GM19240 (cell line): ENCODE results near the gene ATP6V0B.
A peak's percentile ranks its signal among the peaks of the same experiment; 100 is the strongest.

Experiments used
- DNase-seq: peaks from one replicate; pipeline ENCODE4 v3.0.0; 2011; ENCODE audit warnings: low spot score; ENCODE audit not compliant: insufficient read length

The ATP6V0B gene

DNA sequence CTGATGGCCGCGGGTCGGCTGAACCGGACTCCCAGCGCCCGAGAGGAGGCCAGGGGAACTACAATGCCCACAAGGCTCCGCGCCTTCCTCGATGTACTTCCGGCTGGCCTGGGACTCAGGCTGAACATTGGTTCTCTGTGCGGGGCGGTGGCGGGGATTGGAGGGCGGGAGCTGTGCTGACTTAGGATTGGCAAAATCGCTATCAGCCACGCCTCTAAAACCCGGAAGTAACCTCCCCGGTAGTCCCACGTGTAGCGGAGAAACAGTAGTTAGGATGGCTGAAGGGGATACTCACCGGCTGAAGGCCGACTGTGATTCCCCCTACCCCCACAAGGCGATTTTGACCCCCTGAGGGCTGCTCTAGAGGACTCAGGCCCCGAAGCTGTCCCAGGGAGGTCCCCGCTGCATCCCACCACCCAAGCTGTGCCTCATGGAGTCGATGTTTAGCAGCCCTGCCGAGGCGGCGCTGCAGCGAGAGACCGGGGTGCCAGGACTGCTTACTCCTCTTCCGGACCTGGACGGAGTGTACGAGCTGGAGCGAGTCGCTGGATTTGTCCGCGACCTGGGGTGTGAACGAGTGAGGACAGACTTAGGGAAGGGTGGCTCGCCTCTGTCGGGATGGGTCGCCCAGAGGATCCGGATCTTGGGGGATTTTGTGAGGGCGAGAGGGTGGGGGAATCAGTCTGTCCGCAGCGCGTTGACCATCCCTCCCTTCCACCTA lies 4.9 kb upstream of the ATP6V0B start, which contains the start of gene DPH2:
Gene DPH2 (plus strand): TSS at position 265 of the 721 bp plus-strand sequence. CDS start 166 bp downstream, at position 431.
- DNase-seq: peak; percentile 100

- no peak for DNase-seq
Measured at GRCh38 chr1:43970502-43970901, 4.3 kb upstream of the ATP6V0B start.

- DNase-seq: no peak
Measured at GRCh38 chr1:43970911-43971310, 3.8 kb upstream of the ATP6V0B start.

GRCh38 chr1:43971336-43971980 lies 3.3 kb upstream of the ATP6V0B start:
- DNase-seq: no peak

GRCh38 chr1:43973981-43974442 lies 748 bp upstream of the ATP6V0B start:
- no peak for DNase-seq

DNA sequence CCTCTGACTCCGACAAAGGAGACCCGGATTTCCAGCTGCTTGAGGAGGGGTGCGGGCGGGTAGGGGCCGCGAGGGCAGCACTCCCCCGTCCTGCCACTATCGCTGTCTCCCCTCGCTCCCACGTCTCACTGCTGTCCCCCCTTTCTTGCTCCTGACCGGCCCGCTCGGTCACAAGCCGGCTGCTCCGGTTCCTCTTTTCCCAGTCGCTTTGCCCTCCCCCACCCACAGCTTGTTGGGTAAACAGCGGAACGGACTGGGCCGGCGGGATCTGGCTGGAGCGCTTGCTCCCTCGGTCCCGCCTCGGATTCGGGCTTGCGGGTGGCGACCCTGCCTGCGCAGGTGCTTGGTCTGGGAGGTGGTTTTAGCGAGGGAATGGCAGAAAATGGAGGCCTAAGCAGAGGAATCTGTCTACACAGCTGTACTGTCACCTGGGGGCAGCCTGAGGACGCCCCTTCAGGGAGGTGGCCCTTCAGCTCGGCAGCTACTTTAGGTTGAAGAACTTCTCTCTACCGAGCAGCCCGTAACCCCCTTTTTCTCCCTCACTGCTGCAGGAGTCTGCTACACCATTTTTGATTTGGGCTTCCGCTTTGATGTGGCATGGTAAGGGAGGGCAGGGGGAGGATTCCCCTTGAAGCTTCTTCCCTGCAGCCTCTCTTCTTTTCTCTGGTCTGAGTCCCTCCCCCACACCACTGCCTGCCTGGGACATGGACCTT lies 645 bp downstream of the ATP6V0B start:
- DNase-seq: no peak

- no peak for DNase-seq
Measured at GRCh38 chr1:43976045-43976444, 1.3 kb downstream of the ATP6V0B start.

GRCh38 chr1:43976890-43977289 lies 2.1 kb downstream of the ATP6V0B start:
- no peak for DNase-seq

- no peak for DNase-seq
Measured at GRCh38 chr1:43977376-43978263, 2.9 kb downstream of the ATP6V0B start.

- no peak for DNase-seq
Measured at GRCh38 chr1:43978264-43978550, 3.4 kb downstream of the ATP6V0B start.

DNA sequence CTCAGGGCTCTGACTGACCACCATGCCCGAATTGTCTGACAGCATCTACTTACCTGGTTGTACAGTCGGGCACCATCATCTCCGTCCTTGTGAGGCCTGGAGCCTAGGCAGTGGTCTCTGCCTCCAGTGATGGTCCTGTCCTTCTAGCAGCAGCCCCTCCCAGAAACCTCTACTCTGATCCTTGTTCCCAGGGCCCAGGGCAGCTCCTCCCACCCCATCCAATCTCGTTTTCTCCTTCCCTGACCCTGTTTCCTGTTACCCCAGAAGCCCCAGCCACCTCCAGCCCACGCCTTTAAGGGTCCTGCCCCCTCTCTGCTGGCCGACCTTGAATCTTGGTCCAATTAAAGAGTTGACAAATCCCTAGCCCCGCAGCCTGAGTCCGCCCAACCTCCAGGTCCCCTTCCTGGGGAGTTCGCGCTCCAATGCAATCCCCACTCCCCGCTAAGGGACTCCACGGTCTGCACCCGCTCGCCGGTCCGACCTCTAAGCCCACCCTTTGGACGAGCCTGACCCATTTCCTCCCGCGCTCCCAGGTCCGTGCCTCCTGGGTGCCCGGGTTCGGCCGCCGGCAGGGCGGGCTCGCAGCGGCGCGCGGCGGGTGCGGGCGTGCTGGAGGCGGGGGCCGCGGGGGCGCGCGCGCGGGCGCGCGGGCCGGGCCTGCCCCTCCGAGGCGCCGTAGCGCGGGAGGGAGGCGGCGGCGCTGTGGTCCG lies 3.9 kb downstream of the ATP6V0B start, which contains the start of gene B4GALT2:
Gene B4GALT2 (plus strand): TSS at position 660 of the 710 bp plus-strand sequence. CDS start 1,951 bp downstream, outside the sequence.
- DNase-seq: peak; percentile 73

- no peak for DNase-seq
Measured at GRCh38 chr1:43979261-43979527, 4.4 kb downstream of the ATP6V0B start.

GRCh38 chr1:43979528-43980254 lies 4.9 kb downstream of the ATP6V0B start:
- no peak for DNase-seq

- no peak for DNase-seq
Measured at GRCh38 chr1:43980255-43981134, 5.7 kb downstream of the ATP6V0B start.

GRCh38 chr1:43981135-43981491 lies 6.4 kb downstream of the ATP6V0B start:
- no peak for DNase-seq

GRCh38 chr1:43981636-43982035 lies 6.9 kb downstream of the ATP6V0B start:
- DNase-seq: no peak

DNA sequence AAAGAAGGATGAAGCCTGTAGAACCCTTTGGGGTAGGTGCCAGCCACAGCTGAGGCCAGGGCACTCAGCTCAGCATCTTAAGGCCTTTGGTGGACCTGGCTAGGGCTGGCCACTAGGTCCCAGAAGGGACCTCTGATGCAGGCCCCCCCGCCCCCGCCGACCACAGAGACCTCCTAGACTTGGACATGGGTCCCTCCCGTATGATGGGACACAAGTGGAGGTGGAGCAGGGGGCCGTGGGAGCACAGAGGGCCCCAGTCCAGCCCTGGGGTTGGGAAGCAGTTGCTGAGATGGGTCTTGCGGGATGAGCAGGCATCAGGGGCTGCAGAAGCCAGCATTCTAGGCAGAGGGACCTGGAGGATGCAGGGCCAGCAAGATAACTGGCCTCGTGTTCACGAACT lies 7.5 kb downstream of the ATP6V0B start:
- DNase-seq: no peak

DNA sequence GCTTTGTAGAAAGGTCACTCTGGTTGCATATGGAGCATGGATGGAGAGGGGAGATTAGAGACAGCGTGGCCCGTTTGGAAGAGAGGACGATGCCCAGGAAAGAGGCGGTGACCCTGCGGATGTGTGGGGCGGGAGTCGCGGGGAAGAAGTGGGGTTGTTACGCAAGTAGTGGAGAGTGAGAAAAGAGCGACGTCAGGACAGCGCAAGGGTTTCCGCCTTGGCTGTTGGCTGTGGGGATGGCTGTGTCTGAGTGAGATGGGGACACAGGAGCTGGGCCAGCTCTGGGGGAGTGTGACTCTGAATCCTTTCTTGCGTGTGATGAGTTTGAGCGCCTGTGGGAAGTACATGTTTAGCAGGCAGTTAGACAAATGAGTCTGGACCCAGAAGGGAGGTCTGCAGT lies 8.0 kb downstream of the ATP6V0B start:
- no peak for DNase-seq

- no peak for DNase-seq
Measured at GRCh38 chr1:43983253-43983899, 8.6 kb downstream of the ATP6V0B start.
